Stromal cell of bone marrow (primary cell): ENCODE measurements around the gene DHPS.
A peak's percentile ranks its signal among the peaks of the same experiment; 100 is the strongest.
"Not testable (repeated sequence)": the region's sequence is repeated elsewhere in the genome, so short reads cannot be mapped to it uniquely, and the experiment has no call there.

Source experiments
- DNase-seq: peaks from one replicate; pipeline ENCODE4 v3.0.0-alpha.2; 2012; ENCODE audit warnings: low read depth

Gene DHPS

DNA sequence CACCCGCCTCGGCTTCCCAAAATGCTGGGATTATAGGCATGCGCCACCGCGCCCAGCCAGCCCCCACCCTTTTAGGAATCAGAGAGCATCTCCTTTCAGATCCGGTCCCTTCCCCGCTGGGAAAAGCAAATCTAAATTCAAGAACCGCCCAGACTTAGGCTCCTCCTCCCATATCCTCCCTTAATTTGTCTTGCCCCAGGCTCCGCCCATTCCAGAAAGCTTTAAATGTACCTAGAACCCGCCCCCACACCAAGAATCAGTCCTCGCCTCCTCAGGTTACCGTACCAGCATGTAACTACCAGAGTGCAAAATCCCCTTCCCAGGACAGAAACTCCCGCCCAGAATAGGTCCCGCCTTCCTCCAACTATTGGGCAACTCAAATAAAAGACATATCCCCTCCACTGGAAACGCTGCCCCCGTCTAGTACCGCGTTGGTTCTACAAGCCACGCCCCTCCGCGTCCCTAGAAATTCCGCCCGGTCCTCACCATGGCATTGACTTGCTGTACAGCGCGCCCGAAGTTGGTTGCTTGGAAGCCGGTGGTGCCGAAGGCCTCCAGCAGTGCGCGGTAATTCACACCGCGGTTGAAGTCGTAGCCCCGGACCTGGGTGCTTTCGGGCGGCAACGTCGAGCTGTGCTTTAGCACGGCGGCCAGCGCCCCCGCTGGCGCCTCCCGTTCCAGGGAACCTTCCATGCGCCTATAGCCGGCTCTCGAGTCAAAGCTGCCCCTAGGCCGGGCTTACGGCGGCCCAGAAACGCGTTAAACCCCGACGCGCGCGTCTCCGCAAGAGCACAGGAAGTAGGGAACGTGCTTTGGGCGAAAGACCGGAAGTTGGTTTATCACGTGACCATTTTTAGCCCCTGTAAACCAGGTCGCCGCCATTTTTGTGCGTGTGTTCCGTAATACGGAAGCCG is at the start of gene DHPS:
TSS of gene DHPS (minus strand) at position 807 of the 914 bp plus-strand sequence. CDS start at position 693, 114 bp downstream.
- peak; percentile 97 for DNase-seq

DNA sequence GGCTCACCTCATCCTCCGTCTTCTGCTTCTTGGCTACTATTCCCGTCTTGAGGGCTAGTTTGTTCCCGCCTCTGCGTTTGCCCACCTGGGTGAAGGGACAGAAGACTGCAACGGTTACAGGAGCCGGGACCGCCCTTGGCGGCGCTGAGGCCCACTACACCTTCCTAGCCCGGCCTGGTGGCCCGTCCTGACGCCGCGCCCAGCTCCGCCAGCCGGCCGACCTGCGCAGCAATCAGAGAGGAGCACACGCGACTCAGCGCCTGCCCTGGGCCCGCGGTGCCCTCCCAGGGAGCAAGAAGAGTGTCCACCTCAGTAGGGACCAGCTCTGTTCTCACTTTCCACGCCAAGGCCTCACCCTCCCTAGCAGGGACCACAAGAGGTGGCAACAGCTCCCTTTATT is 49.7 kb upstream of the DHPS start:
- no peak for DNase-seq

DNA sequence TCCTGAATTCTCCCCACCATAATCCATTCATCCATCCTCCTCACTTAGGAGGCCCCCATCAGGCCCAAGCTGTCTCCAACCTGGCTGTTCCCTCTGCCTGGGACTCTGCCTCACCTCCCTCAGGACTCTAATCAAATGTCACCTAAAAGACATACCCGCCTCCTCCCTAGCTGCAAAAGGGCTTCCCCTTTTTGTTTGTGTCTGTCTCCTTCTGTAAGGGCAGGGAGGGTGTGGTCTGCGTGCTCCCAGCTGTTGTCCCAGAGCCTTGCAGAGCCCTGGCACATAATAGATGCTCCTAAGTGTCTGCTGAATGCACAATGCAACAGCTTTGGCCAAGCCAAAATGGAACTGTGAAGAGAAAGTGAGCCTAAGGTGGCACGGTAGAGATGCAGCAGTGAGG is 48.4 kb upstream of the DHPS start:
- no peak for DNase-seq

DNA sequence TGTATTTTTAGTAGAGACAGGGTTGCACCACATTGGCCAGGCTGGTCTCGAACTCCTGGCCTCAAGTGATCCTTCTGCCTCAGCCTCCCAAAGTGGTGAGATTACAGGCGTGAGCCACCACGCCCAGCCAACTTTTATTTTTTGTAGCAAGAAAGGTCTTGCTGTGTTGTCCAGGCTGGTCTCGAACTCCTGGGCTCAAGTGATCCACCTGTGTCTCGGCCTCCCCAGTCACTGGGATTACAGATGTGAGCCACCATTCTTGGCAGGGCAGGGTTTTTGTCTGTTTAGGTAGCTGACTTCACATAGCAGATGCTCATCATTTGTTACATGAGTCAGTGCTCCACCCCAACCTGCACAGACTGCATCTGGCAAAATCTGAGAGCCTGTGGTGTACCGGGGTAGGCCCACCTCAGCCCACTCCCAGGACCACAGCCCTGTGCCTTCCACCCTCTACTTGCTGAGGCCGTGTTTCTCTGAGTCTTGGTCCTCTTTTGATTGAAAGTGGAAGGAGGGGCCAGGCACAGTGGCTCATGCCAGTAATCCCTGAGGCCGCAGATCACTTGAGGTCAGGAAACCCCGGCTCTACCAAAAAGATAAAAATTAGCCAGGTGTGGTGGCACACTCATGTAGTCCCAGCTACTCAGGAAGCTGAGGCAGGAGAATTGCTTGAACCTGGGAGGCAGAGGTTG is 46.2 kb upstream of the DHPS start:
- no peak for DNase-seq

DNA sequence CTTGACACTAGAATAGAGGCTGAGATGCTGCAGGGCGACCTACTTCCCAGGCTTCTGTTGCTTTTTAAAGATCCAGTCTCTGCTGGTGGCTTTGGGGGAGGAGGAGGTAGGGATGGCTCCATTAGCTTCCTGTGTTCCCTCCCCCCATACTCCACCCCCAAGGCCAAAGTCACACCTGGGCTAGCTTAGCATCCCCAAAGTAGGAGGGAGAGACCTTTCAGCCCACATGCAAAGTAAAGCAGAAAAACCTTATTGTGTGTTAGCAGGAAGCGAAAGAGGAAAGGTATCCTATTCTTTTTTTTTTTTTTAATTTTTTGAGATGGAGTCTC is 45.3 kb upstream of the DHPS start:
- DNase-seq: no peak

DNA sequence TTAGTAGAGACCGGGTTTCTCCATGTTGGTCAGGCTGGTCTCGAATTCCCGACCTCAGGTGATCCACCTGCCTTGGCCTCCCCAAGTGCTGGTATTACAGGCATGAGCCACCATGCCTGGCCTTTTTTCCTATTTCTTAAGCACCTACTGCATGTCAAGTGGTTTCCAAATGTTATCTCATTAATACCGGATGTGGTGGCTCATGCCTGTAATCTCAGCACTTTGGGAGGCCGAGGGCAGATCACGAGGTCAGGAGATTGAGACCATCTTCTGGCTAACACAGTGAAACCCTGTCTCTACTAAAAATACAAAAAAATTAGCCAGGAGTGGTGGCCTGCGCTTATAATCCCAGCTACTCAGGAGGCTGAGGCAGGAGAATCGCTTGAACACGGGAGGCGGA is 43.9 kb upstream of the DHPS start:
- DNase-seq: not testable (repeated sequence)

DNA sequence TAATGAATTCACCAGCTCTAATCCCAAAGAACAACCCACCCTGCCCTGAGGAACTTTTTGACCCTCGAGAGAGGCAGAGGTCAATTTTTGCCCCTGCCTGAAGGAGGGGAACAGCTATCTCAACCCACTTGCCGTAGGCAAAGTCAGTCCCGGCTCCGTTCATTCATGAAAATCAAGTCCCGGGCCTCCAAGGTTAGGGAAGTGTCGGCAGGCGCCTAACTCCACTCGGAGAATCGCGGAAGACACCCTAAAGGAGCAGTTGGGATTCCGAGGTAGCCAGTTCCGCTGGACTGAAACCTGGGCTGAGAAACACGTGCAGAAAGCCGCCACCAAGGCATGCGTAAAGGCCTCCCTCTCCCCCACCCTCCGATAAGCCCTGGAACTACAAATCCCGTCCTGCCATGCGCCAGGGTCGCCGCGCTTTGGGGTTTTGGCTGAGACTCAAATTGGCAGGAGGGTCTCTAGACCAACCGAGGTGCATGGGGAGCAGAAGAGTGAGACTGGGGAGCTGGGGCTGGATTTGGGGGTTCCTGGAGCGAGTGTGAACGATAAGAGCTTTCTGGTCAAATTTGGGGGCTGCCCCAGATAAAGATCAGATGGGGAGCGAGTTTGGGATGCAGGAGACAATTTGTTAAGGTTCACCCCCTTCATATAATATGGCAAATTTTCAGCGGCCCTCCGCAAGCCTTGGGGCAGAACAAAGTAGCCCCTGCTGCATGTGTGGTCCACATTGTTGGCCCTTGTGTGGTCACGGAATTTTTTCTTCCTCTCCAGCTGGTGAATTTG is 42.2 kb upstream of the DHPS start, which contains the start of gene TNPO2:
TSS of gene TNPO2 (minus strand) at position 292 of the 786 bp plus-strand sequence. CDS start 2,955 bp downstream, outside the sequence.
- DNase-seq: peak; percentile 31

DNA sequence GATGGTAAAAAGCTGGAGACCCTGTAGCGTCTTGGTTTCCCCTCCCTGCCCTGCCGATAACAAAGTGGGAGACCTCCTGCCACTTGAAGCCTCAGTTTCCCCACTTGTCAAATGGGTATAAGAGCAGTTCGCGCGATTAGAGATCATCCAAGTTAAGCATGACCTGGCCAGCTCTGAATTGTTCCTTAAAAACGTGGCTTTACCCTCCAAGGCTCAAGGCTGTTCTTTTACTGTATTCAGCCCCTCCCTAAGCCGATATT is 41.6 kb upstream of the DHPS start:
- no peak for DNase-seq

DNA sequence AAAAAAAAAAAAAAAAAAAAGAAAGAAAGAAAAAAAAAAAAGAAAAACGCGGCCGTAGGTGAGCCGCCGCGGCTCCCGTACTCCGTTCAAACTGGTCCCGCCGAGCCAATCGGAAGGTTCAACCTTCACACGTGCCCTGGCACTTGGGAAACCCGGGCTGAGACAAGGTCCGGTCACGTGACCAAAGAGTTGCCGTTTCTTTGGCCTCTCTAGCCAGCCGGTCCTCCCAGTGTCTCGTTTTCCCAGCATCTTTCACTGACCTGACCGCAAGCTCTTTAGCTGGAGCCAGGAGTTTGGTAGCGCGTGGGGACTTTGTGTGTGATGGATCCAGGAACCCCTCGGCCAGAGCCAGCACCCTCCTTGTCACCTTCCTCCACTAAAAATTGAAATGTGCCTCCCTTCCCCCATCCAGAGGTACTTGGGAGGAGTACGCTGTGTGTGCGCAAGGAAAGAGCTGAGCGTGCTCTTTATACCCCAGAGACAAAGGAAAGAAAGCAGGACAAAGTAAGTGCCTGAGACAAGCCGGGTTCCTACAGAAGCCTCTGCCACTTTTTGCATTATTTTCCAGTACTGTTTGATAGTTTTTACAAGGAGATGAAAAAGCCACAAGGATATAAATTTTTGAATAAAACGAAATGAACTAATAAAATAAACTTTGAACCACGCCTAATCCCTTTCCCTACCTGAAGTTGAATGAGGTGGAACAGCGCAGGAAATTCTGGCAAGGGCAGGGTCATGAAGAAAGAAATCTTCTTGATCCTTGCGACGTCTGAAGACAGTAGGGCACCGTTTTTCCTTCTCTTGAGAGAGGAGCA is 41.1 kb upstream of the DHPS start:
- peak; percentile 99 for DNase-seq

DNA sequence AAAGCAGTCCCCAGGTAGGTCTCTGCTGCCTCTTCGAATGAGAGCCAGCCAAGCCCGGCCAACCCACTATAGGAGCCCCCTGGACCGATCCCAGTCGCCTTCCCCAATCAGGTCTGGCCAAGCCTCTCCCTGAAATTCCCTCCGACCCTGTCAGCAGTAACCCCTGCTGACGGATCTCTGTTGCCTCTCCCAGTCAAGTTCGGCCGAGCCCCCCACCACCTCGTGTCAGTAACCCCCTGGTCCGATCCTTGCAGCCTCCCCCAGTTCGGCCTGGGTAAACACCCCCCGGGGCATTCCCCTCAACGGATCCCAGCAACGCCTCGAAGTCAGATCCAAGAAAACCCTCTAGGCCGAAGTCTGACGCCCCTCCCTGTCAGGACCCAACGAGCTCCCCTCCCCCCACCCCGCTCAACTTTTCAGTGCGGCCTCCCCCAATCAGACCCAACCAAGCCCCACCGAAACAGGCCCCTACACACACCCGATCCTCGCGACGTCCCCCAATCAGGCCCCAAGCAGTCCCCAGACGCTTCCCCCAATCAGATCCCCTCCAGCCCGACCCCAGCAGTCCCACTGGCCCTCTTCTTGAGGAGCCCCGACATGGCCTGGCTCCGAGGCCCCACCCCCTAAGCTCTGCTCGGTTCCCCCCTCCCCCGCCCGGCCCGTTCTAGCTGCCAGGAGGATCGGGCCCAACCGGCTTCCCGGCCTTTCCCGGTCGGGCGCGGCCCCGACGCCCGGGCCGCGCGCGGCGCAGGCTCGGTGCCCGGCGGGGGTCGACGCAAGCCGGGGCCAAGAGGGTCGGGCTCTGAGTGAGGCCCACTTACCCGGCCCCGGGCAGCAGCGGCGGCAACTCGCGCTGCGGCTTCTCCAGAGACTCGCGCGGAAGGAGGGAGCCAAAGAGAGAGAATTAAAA is 40.2 kb upstream of the DHPS start:
- peak; percentile 29 for DNase-seq

DNA sequence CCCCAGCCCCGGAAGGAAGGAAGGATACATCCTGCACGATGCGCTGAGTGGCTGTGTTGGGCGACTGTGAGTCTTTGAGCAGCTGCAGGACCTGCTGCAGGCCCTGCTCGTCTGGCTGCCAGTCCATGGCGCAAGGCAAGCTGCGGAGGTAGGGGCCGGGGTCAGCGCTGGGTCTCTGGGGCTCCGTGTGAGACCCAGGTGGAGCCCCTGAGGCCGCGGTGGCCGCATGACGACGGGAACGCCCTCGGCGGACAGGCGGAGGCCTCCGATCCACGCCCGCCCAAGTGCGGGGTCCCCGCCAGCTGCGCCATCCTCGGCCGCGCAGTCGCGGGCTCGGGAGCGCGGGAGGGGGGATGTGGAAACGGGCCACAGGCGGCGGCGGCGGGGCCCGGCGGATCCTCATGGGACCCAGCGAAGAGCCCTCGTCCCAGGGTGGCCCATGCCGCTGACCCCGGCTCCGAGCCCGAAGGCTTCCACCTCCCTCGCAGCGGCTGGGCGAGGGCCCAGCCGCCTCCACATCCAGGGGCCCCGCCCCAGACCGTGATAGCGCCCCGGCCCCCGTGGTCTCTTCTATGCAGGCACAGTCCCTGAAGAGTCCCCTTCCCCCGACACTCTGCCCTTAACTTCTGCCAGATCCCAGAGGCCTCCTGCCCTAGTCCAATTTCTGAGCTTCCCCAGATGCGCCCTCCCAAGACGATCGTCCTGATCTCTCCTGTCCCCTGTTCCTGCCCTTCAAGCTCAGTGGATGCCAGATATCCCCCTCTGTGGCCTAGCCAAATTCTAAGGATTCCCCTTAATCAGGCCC is 39.4 kb upstream of the DHPS start:
- DNase-seq: no peak

DNA sequence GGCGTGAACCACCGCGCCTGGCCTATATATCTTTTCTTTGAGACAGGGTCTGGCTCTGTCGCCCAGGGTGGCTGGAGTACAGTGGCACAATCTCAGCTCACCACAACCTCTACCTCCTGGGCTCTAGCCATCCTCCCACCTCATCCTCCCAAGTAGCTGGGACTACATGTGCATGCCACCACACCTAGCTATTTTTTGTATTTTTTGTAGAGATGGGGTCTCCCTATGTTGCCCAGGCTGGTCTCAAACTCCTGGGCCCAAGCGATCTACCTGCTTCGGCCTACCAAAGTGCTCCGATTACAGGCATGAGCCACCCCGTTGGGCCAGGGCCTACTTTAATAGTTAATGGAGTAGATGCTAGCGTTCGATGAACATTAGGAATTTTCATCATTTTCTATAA is 38.6 kb upstream of the DHPS start:
- DNase-seq: no peak

DNA sequence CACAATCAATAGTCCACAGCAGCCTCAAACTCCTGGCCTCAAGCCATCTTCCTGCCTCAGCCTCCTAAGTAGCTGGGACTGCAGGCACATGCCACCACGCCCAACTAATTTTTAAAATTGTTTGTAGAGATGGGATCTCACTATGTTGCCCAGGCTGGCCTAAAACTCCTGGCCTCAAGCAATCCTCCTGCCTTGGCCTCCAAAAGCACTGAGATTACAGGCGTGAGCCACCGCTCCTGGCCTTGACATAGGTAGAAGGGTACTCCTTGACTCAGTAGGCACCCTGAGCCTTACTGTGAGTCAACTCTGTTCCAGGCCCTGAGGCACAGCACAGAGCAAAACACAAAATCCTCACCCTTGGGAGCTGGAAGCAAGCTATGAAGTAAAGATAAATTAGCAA is 34.2 kb upstream of the DHPS start:
- no peak for DNase-seq

DNA sequence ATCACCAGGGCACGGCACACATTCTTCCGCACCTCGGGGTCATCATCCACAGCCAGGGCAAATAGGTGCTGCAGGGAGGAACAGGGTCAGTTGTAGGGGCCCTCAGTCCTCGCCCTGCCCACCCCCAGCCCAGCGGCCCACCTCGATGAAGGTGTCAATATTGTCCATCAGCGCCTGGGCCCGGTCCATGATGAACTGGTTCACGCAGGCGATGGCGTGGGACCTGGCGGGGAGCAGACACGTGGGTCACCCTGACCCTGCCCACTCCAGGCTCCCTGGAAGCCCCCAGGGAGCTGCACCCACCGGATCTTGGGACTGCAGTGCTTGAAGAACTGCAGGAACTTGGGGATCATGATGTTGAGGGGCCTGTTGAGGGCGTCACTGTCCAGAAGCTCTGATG is 33.4 kb upstream of the DHPS start:
- DNase-seq: no peak

DNA sequence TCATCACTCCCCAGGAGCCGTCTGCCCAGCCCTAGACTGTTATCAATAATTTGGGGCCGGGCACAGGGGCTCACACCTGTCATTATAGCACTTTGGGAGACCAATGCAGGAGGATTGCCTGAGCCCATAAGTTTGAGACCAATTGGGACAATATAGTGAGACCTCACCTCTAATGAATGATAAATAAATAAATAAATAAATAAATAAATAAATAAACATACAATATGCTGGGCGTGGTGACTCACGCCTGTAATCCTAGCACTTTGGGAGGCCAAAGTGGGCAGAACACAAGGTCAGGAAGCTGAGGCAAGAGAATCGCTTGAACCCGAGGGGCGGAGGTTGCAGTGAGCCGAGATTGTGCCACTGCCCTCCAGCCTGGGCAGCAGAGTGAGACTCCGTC is 31.6 kb upstream of the DHPS start:
- DNase-seq: not testable (repeated sequence)

DNA sequence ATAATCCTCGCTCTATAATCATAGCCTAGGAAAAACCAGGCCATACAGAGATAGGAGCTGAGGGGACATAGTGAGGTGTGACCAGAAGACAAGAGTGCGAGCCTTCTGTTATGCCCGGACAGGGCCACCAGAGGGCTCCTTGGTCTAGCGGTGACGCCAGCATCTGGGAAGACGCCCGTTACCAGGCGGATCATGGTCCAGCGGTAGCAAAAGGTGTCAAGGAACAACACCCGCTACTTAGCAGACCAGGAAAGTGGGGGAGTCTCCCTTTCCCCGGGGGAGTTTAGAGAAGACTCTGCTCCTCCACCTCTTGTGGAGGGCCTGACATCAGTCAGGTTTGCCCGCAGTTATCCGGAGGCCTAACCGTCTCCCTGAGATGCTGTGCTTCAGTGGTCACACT is 30.4 kb upstream of the DHPS start:
- DNase-seq: not testable (repeated sequence)

DNA sequence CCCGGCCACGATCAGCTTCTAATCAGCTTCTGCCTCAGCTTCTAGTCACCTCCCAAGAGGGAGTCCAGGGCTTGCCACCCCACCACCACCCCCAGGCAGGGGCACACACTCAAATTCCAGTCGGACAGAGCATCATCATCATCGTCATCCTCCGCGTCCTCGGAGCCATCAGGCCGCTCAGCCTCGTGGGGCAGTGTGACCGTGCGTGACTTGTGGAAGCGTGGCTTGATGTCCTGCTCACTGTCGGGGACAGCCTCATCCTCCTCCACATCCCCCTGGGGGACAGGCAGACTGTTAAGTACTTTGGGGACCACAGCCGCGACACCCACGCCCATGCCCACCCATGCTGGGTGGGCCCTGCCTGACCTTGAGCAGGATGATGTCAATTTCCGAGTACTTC is 29.5 kb upstream of the DHPS start:
- DNase-seq: no peak

DNA sequence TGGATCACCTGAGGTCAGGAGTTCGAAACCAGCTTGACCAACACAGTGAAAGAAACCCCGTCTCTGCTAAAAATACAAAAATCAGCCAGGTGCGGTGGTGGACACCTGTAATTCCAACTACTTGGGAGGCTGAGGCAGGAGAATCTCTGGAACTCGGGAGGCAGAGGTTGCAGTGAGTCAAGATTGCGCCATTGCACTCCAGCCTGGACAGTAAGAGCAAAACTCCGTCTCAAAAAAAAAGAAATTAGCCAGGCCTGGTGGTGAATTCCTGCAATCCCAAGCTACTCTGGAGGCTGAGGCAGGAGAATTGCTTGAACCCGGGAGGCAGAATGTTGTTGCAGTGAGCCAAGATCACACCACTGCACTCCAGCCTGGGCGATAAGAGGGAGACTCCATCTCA is 27.0 kb upstream of the DHPS start:
- no peak for DNase-seq

DNA sequence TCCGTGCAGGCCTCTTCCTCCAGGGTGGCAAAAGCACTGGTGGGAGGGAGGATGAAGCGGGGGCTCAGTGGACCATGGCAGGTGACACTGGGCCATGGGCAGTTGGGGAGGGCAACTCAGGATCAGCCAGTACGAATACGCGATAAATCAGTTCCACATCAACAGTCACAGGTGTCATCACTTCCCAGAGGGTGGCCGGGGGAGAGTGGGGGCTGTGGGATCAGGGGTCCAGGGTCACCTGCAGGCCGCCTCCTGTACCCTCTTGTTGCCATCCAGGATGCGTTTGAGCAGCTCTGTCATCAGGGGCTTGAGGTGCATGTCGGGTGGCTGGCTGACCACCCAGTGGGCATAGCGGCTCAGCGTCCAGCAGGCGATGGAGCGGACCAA is 24.6 kb upstream of the DHPS start:
- DNase-seq: no peak

DNA sequence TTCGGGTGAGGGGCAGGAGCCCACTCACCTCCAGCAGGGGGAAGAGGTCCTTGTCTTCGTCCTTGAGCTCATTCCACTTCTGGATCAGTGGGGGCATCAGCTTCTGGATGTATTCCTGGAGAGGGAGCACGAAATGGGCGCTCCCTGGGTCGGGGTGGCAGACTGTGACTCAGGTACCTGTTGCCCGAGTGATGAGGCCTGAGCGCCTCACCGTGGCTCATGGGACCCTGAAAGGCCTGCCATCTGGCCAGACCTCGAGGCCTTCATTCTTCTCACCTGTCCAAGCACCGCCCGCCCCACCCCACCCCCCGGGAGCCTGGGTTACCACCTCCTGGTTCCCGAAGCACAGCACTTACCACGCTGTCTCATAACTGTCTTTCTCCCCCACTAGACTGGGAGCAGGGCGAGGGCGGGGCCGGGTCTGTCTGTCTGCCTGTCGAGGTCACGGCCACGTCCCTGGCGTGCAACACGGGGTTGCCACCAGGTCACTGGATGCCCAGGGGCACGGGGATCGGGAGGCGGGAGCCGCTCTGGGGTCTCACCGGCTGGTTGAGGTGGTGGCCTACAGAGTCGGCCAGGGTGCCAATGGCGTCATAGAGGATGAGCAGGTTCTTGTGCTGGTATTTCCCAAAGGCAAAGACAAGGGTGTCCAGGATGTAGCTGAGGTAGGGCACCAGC is 24.1 kb upstream of the DHPS start:
- DNase-seq: no peak
